GM18511 (cell line): ENCODE data around the gene DRG2.

Experiments used
- ATAC-seq: cut with Tn5 transposase; IDR thresholded peaks from one replicate; pipeline ENCODE4 v1.9.1; 2021; ENCODE audit warnings: mild to moderate bottlenecking, moderate library complexity; ENCODE audit not compliant: unreplicated experiment

The DRG2 gene

DNA sequence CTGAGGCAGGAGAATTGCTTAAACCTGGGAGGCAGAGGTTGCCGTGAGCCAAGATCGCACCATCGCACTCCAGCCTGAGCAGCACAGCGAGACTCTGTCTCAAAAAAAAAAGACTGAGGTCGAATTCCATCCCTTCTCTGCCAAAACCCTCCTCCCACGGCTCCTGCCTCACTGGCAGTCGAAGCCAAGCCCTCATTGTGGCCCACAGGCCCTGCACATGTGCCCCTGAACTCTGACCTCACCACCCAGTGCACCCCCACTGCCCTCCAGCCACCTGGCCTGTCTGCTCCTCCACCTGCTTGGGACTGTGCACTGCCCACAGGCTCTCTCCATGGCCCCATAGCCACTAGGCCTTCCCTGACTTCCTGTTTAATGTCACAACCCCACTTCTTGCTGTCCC, 27.8 kb downstream of the DRG2 start:
- no peak for ATAC-seq

DNA sequence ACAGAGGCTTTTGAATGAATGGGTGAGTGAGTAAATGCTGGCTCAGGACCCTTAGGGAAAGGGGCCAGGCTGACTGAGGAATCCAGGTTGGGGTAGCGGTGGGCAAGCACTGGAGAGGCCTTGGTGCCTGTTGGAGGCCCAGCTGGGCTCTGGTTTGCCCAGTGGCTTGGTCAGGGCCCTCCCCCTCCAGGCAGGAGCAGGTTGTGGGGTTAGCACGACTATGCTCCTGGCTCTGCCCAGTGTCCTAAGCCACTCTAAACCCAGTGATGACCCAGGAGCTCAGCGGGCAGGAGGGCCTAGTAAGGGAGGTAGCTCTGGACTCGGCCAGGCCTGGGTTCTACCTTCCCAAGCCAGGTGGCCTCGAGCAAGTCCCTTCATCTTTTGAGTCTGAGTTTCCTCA, 28.3 kb downstream of the DRG2 start:
- no peak for ATAC-seq

DNA sequence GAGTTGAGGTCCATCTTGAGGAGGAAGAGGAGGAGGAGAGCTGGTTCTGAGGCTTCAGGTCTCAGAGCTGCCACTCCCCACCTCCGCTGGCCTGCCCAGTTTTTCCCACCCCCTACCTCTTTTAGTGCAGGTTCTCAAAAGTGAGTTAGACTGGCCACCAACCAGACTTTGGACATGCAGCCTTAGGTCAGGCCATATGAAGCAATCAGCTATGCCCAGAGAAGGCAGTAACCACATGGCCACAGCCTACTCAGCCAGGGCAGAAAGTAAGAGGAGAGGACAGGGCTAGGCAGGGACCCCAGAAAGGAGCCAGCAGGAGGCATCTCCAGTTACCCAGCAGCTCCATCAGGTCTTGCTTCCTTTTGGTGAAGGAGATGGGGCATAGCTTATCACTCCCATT, 29.8 kb downstream of the DRG2 start:
- ATAC-seq: no peak

- no peak for ATAC-seq
Measured at GRCh38 chr17:18117982-18118975, 30.5 kb downstream of the DRG2 start.

DNA sequence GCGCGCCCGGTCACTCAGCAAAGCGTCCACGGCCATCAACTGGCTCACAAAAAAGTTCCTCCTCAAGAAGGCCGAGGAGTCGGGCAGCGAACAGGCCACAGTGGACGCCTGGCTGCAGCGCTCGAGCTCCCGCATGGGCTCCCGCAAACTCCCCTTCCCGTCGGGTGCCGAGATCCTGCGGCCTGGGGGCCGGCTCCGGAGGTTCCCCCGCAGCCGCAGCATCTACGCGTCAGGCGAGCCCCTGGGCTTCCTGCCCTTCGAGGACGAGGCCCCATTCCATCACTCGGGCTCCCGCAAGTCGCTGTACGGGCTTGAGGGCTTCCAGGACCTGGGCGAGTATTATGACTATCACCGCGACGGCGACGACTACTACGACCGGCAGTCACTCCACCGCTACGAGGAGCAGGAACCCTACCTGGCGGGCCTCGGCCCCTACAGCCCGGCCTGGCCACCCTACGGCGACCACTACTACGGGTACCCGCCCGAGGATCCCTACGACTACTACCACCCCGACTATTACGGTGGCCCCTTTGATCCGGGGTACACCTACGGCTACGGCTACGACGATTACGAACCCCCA, 31.5 kb downstream of the DRG2 start:
- no peak for ATAC-seq

- no peak for ATAC-seq
Measured at GRCh38 chr17:18119938-18120337, 32.2 kb downstream of the DRG2 start.

GRCh38 chr17:18120461-18121017, 32.8 kb downstream of the DRG2 start:
- no peak for ATAC-seq

DNA sequence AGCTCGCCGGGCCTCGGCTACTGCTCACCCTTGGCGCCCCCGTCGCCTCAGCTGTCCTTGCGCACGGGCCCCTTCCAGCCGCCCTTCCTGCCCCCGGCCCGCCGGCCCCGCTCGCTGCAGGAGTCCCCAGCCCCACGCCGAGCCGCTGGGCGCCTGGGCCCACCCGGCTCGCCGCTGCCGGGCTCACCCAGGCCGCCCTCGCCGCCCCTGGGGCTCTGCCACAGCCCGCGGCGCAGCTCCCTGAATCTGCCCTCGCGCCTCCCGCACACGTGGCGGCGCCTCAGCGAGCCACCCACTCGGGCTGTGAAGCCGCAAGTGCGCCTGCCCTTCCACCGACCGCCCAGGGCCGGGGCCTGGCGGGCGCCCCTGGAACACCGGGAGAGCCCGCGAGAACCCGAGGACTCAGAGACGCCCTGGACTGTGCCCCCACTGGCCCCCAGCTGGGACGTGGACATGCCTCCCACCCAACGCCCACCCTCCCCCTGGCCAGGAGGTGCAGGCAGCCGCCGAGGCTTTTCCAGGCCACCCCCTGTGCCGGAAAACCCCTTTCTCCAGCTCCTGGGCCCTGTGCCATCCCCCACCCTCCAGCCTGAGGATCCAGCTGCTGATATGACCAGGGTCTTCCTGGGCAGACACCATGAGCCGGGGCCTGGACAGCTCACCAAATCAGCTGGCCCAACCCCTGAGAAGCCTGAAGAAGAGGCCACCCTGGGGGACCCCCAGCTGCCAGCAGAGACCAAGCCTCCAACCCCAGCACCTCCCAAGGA, 33.6 kb downstream of the DRG2 start:
- ATAC-seq: no peak

DNA sequence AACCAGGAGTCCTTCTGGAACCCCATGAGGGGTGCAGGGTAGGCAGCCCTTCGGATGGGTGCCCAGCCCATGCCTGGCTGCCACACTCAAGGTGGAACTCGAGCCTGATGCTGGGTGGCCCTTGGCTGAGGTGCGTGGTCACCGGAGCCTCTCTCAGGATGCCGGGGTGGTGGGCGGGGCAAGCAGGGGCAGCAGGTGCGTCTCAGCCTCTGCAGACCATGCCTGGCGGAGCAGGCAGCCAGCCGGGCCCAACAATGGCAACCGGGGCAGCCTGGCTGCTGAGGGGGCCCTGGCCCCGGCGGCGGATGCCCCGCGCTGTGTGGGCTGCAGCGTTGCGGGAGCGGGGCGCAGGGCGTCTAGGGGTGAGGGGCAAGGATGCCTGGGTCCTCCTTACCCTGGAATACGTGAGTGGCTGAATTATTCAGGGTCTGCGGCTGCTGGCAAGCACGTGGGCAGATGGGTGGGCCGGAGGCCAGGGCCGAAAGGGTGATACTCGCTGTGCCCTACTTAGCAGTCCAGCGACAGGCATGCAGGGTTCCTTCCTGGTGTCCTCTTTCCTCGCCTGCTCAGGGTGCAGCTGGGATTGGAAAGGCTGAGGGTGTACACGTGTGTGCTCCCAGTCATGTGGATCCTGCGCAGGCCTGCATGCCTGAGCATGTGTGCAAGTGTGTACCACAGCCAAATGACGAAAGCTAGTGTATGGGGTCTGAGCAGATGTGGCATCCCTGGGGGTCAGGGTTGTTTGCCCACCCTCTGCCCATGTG, 35.4 kb downstream of the DRG2 start:
- ATAC-seq: no peak

- no peak for ATAC-seq
Measured at GRCh38 chr17:18124345-18125126, 36.8 kb downstream of the DRG2 start.

- no peak for ATAC-seq
Measured at GRCh38 chr17:18129041-18129502, 41.3 kb downstream of the DRG2 start.

DNA sequence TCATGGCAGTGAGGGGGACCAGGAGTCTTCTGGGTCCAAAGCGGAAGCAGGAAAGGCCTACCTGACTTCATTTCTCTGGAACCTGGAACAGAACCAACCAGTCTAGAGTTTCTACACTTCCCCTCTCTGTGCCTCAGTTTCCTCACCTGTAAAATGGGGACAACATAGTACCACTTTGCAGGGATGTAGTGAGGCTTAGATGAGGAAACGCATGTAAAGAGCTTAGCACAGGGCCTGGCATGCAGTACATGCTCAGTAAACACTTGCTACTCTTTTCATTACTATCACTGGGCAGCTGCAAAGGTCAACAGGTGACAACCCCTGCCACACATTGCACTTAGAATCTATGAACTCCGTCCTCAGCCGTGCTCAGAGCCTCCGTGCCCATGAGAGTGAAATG, 45.0 kb downstream of the DRG2 start:
- no peak for ATAC-seq

GRCh38 chr17:18136357-18136756, 48.6 kb downstream of the DRG2 start:
- no peak for ATAC-seq

- no peak for ATAC-seq
Measured at GRCh38 chr17:18138065-18138749, 50.5 kb downstream of the DRG2 start.

GRCh38 chr17:18139092-18139491, 51.3 kb downstream of the DRG2 start:
- ATAC-seq: no peak

DNA sequence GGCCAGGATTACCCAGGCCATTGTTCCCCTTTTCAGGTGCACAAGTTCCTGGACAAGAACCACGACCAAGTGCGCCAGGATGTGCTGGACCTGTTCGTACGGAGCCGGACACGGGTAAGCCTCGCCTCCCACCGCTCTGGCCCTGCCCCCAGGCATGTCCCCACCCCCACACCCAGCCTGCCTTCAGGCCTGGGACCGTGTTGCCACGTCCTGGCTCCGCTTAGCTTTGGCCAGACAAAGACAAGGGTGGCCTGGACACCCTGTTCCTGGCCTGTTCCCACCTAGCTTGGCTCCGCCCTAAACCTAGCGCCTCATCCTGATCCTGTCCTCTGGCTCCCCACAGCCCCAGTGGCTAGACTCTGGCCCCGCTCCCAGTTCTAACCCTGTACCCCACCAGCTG, 51.8 kb downstream of the DRG2 start:
- no peak for ATAC-seq

GRCh38 chr17:18139949-18140348, 52.2 kb downstream of the DRG2 start:
- no peak for ATAC-seq

- no peak for ATAC-seq
Measured at GRCh38 chr17:18140648-18141047, 52.9 kb downstream of the DRG2 start.

GRCh38 chr17:18141210-18141803, 53.6 kb downstream of the DRG2 start:
- no peak for ATAC-seq
